ENCODE results near the gene WIPF3.
"Not testable (repeated sequence)": the region's sequence is repeated elsewhere in the genome, so short reads cannot be mapped to it uniquely, and the experiment has no call there.

WIPF3 gene

DNA sequence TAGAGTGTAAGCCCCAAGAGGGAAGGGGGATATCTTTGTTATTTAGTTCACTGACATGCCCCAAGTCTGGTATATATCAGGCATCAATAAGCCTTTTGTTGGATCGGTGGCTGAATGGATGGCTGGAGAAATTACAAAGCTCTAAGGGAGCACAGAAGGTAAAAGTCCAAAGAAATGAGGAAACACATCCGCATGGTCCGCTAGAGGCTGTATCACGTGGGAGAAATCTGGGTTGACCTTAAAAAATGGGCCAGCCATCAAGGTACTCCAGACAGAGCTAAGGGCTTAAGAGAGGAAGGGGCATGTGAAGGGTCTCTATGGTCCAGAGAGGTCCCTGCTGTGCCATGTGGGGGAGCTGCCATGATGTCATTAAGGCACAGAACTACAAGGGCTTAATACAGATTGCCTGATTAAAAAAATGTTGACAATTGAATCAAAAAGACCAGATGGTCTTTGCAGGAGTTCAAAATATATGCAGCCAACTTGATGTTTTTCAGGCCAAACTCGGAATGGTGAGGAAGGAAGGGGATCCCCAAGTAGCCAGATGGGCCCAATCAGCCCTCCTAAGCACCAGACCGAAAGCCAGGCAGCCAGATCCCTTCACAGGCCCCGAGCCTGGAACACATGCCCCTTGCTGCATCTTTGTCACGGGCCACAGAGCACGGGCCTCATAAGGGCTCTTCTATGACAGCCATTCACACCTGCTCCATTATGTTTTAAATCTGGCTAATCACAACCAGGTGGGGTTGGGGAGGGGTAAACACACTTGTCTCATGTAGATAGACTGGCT is 151.4 kb downstream of the WIPF3 start:
- no peak for DNase-seq

DNA sequence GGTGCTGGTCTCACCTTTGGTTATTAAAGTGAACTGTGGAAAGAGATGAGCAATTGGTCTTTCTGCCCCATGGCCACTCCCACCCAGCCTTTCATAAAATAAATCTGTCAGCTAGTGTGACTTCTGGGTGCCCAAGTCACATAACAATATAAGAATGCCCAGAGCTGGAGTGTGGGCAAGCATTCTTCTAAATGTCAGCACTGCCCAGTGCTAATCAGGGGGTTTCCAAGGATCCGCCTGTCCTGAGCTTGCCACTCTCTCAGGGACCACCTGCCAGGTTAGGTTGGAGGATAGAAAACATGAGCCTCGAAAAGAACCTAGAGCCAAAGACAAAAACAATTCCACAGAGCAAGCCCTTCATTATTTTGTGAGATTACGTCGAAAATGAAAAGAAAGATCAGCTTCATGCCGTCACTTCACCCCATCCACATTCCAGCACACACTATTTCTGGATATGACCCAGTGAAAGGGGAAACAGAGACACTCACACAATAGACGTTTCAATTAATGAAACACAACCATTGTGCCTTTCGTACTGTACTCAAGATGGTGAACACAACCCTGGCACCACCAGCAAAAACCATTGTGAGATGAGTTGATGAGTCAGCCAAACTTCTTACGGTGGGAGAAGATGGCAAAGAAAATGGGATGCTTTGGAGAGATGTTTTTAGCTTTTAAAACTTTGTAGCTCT is 152.5 kb downstream of the WIPF3 start:
- DNase-seq = no peak

DNA sequence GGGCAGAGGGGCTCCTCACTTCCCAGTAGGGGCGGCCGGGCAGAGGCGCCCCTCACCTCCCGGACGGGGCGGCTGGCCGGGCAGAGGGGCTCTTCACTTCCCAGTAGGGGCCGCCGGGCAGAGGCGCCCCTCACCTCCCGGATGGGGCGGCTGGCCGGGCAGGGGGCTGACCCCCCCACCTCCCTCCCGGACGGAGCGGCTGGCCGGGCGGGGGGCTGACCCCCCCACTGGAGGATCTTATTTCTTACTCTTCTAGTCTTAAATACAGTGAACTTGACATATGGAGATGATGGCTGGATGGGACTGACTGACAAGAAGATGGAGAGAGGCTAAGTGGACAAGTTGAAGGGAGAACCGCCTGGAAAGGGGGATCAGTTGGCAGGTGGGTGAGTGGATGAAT is 155.3 kb downstream of the WIPF3 start:
- DNase-seq = not testable (repeated sequence)

DNA sequence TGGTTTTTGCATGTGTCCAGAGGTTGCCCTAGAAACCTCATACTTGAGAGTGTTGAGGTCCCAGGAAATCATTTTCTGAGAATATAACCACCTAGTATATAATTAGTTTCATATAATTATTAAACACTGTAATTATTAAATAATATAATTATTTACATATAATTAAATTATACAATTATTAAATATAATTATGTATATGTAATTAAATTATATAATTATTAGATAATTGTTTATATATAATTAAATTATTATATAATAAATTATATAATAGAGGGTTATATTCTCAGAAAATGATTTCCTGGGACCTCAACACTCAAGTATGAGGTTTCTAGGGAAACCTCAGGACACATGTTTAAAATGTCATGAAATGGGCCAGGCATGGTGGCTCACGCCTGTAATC is 155.7 kb downstream of the WIPF3 start:
- no peak for DNase-seq

DNA sequence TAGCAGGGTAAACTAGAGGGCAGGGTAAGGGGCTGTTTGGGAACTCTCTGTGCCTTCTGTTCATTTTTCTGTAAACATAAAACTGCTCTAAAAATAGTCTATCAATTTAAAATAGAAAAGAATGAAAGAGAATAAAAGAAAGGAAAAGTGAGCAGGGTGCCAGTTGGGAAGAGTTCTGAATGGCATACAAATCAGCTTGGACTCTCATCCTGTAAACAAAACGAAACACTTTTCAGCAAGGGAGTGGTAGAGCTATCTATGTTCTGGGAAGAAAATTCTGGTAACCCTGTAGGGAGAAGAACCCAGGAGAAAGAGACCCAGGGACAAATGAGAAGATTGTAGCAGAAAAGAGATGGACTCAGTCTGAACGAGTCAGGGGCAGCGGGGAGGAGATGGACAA is 158.7 kb downstream of the WIPF3 start:
- no peak for DNase-seq

All from 8988T (cell line).